DMS53 treated with DMSO at 0.1 percent for 48 hours (cell line): ENCODE measurements around the gene MGST2.
"Not testable (repeated sequence)": the region's sequence is repeated elsewhere in the genome, so short reads cannot be mapped to it uniquely, and the experiment has no call there.

Experiments
- DNase-seq: peaks from one replicate; lab custom pipeline; 2025; ENCODE audit not compliant: unreplicated experiment; lab: John Stamatoyannopoulos, UW

Gene MGST2

GRCh38 chr4:139665690-139666529, at the start of gene MGST2:
Gene MGST2 (plus strand): TSS chr4:139665819. CDS start chr4:139666020, 201 bp downstream.
- peak; percentile 60 for DNase-seq

- no peak for DNase-seq
These were observed 47.7 kb upstream of the MGST2 start for GRCh38 chr4:139617702-139618490.

GRCh38 chr4:139619644-139620043, 46.0 kb upstream of the MGST2 start:
- peak; percentile 6 for DNase-seq

GRCh38 chr4:139622901-139623381, 42.7 kb upstream of the MGST2 start:
- DNase-seq, result no peak

- DNase-seq, result no peak
These were observed 41.1 kb upstream of the MGST2 start for GRCh38 chr4:139624441-139625092.

GRCh38 chr4:139625093-139625455, 40.5 kb upstream of the MGST2 start:
- no peak for DNase-seq

- no peak for DNase-seq
These were observed 40.1 kb upstream of the MGST2 start for GRCh38 chr4:139625482-139625881.

GRCh38 chr4:139628184-139629012, 37.2 kb upstream of the MGST2 start:
- peak; percentile 14 for DNase-seq

- DNase-seq, result no peak
These were observed 36.0 kb upstream of the MGST2 start for GRCh38 chr4:139629436-139630125.

GRCh38 chr4:139630126-139630495, 35.5 kb upstream of the MGST2 start:
- no peak for DNase-seq

GRCh38 chr4:139630991-139631390, 34.6 kb upstream of the MGST2 start:
- no peak for DNase-seq

- DNase-seq, result no peak
These were observed 33.8 kb upstream of the MGST2 start for GRCh38 chr4:139631791-139632190.

- not testable (repeated sequence) for DNase-seq
These were observed 32.9 kb upstream of the MGST2 start for GRCh38 chr4:139632739-139633138.

- no peak for DNase-seq
These were observed 32.4 kb upstream of the MGST2 start for GRCh38 chr4:139633195-139633594.

- DNase-seq, result peak; percentile 40
These were observed 32.0 kb upstream of the MGST2 start for GRCh38 chr4:139633661-139634060.

- no peak for DNase-seq
These were observed 29.7 kb upstream of the MGST2 start for GRCh38 chr4:139635966-139636365.

- DNase-seq, result not testable (repeated sequence)
These were observed 27.3 kb upstream of the MGST2 start for GRCh38 chr4:139638306-139638705.

GRCh38 chr4:139639654-139640053, 26.0 kb upstream of the MGST2 start:
- no peak for DNase-seq

- no peak for DNase-seq
These were observed 24.4 kb upstream of the MGST2 start for GRCh38 chr4:139641218-139641617.

- DNase-seq, result no peak
These were observed 23.3 kb upstream of the MGST2 start for GRCh38 chr4:139642364-139642763.
